HG03378 (cell line): ENCODE results near the gene SULT4A1.

Source experiments
- ATAC-seq: cut with Tn5 transposase; IDR thresholded peaks from one replicate; pipeline ENCODE4 v1.9.1; 2021; ENCODE audit warnings: mild to moderate bottlenecking, moderate library complexity; ENCODE audit not compliant: unreplicated experiment

The SULT4A1 gene

DNA sequence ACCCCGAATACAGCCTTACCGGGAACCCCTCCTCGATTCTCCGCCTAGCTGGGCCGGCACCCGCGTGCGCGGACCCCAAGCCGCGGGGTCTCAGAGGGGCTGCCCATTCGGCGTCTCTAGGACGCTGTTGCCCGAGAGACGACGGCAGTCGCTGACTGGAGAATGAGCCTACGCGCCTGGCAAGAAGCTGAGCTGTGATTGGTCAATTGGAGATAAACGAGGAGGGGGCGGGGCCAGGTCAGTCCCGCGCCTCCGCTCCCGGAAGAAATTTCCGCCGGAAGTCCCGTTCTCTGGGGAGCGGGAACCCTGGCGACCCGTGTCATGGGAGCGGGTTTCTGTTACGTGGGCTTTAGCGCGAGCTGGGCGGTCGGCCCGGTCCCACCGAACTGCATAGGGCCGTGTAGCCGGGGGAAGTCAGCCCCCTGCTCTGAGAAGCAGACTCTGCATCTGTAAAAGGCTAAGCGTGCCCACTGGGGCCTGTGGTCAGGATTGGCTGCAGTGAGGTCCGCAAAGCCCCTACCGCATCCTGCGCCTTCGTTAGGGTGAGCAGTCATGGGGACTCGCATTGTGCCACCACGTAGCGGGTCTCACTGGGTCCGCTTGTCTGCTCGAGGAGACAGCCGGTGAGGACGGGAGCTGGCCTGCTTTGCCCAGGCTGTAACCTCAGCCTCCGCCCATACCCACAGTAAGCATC, 50.0 kb downstream of the SULT4A1 start, which contains the start of gene EFCAB6:
EFCAB6 (minus strand) TSS at position 157 of the 694 bp plus-strand sequence. CDS start 29,987 bp downstream, outside the sequence.
- peak; percentile 66 for ATAC-seq

DNA sequence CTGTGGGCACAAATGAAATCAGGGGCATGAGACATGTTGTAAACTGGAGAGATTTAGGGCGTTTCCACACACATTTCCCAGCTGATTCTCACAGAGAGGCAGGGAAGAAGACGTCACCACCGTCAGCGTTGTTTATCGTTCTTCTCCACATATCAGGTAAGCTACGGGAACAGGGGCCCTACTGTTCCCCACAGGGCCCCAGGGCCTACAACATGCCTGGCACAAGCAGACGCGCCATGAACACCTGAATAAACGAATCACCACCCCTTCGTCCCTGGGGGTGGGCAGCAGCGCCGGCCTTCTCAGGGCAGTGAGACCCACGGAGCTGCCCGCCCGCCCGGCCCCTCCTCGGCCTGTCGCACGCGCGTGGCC, 50.5 kb downstream of the SULT4A1 start:
- peak; percentile 13 for ATAC-seq

DNA sequence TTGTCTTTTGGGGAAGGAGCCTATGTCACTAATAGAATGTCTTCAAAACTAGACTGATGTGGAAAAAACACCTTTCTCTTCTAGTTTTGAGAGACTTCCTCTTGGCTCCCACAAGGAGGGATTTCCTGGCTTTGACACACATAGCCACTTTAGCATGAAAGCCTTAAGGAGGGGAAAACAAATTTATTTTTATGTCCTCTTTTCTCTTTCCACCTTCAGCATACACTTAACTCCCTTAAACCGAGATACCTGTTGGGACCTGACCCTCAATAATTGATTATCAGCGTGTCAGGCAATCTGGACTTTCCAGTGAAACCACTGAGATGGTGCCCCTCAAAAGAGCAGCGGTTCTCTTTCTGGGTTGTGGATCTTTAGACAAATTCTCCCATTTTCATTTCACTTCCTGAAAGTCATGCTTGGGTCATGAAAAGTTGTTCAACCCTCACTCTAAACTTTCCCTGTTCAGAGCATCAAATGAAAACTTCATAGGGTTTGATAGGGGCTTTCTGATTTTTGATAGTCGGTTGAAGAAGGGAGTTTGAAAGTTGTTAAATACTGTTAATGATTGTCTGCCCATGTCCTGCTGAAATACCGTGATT, 59.3 kb downstream of the SULT4A1 start:
- ATAC-seq, result no peak

DNA sequence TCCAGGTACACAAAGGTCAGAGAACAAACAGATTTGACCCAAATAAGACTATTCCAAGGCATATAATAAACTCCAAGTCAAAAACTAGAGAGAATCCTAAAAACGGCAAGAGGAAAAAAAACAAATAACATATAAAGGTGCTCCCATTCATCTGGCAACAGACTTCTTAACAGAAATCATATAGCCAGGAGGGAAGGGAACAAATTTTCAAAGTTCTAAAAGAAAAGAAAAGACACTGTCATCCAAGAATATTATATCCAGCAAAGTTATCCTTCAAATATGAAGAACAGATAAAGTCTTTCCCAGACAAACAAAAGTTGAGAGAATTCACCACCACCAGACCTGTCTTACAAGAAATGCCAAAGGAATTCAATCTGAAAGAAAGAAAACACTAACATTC, 61.3 kb downstream of the SULT4A1 start:
- no peak for ATAC-seq

DNA sequence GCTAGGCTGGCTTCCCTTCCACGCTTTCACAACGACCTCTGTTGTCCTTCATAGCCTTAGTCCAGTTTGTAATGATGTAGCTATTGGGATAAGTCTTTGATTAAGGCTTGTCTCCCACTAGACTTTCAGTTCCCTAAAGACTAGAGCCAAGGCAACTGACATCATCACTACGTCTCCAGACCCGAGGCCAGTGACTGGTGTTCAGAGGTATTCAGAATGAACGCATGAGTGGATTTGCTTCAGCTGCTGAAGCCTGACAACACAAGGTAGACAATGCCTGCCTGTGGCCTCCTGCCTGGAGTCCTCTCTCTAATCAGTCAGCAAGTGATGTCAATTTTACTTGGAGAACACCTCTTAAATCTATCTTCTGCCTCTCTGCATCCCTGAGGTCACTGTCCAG, 63.8 kb downstream of the SULT4A1 start:
- no peak for ATAC-seq

DNA sequence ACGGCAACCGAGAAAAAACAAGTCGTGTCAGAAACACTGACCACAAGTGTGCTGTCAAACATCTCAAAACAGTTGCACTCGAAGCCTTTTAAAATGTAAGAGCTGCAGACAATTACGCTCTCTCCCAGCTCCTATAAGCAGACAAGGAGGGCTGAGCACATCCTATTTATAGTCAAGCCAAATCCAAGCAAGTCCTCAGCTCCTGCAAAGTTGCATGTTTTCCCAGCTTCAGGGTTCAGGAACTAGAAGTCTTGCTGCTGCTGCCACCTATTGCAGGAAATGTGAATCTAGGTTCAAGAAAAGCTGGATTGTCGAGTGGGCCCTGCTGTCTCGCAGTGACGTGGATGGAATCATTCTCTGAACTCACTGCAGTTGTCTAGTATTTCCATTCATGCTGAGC, 65.7 kb downstream of the SULT4A1 start:
- no peak for ATAC-seq

DNA sequence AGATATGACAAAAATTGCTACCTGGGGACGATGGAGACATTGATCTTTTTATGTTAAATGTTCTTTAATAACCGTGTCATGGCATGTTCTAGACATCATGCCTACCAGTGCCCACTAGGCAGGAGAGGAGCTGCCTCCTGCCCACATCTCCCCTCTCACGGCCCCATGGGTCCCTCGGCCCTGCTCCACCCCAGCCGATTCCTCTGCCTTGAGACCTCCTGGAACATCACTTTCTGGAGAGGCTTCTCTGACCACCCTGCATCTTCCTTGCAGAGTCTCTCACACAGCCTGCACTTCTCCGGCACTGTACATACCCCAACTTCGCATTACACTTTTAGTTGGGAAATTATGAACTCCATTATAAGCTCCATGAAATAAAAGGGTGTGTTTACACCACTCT, 67.0 kb downstream of the SULT4A1 start:
- ATAC-seq, result no peak

DNA sequence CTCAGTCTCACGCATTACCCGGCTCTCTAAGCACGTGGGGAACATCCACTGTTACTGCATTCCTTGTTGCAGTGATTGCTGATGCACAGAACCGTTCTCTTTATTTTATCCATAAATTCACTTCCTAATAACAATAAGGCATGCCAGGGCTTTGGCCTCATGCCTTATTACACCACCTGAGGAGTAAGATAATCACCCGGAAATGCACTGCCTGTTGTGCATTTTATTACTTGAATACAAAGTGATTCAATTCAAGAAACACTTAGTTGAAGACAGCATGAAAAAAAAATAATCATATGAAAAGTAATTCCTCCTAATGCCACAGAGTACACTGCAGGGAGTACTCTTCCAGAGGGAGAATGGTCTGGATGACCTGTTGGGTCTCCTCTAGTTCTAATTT, 69.4 kb downstream of the SULT4A1 start:
- ATAC-seq, result no peak

DNA sequence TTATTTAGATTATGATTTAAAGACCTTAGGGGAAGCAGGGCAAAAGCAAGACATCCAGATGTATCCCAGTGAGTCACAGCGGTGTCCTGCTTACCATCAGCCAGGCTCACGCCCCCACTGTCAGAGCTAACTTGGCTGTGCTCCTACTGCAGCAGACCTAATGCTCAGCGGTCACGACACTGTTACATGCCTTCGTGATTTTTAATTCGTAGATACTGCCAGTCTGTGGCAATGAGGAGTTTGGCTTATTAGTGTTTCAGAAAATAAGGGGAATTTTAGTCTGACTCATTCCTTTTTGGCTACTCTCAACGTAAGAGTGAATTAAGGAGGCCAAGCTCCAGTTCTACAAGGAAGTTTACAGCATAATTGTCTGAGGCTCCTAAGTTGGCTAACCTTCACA, 72.9 kb downstream of the SULT4A1 start:
- ATAC-seq, result no peak

DNA sequence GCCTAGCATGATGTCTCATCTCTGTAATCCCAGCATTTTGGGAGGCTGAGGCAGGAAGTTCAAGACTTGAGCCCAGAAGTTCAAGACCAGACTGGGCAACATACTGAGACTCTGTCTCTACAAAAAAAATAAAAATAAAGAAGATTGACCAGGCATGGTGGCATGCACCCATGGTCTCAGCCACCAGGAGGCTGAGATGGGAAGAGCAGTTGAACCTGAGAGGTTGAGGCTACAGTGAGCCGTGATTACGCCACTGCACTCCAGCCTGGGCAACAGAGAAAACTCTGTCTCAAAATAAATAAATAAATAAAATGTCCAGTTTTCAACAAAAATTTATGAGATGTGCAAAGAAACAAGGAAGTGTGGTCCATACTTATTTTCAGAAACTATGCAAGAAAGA, 78.5 kb downstream of the SULT4A1 start:
- no peak for ATAC-seq

DNA sequence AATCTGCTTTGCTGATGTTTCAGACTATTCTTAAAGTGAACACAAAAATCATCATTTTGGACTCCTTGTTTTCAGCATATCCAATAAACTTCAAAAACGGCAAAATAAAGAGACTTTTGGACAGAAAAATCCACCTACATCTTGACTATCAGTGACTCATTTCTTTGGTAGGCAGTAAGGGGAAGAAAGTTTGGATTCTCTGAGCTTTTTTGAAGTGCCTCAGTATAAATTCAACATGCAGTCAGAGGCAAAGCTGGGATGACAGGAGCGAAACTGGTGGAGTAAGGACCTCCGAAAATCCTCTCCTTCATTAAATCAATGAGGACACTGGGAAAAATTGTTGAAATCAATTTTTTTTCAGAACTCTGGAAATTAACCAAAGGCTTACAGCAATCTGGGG, 79.9 kb downstream of the SULT4A1 start:
- no peak for ATAC-seq

DNA sequence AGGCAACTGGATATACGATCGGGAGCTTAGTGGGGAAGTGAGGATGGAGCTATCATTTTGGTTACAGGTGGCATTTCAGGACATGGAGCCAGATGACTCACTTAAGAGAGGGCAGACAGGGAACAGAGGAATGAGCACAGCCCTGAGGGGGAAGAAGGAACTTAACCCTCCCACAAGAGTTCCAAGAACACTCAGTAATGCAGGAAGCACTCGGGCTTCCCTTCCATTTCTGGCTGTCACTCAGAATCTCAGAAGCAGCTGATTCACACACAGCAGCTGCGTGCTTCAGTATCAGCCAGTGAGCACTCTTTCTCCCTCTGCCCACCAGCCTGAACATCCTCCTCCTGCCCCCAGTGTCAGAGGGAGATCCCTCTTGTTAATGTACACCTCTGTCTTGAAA, 85.0 kb downstream of the SULT4A1 start:
- ATAC-seq, result no peak

DNA sequence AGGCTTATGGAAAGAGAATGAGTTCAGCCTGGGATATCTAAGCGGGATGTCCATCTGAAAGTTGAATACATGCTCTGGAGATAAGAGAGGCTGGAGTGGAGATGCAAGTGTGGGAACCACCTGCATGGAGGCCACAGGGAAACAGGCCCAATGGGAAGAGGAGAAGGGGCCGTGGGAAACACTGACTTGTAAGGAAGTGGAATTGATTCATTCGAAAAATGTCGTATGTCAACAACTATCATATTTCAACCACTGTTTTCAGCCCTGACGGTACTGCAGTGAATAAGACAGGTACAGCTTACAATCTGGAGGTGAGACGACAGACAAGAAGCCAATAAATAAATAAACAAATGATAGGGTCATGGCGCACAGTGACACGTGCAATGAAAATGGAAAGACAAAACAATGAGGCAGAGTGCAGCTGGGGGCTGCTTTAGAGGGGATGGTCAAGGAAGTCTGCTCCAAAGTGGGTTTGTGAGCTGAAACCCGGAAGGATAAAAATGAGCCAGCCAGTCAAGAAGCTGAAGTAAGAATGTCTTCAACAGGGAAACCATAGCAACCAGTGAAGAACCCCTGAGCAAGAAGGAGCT, 86.1 kb downstream of the SULT4A1 start:
- no peak for ATAC-seq
